Measurements from ENCODE around the gene CLEC2L. TPM values are rescaled to one million over a fixed set of nuclear protein-coding genes. Genes with fewer than 3 reads are reported as not detected.

The CLEC2L gene
- total and polyA plus RNA-seq, 2 of the 8 experiments (the other 6 are each of a cell fraction or from before 2014, with no cell fraction given) = 0.20 to 1.9 TPM

DNA sequence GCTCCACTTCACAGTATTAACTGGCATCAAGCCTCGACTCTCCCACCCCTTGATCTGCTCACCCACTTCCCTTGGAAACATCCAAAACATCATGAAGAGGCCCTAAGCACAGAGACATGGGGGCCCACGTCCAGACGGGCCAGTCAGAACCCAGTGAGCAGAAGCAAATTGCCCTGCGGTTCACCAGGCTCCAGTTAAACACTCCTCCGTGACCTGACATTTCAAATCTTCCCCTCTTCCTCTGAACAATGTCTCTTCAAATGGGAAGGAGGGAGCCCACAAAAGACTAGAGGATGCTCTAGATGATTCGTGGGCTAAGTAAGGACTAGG, 44.8 kb downstream of the CLEC2L start:
- H3K79me2 ChIP-seq (ENCODE audit: control insufficient read depth in 1 of 2, insufficient read depth in 2 of 2, low read length in 2 of 2) = no peaks in the 10 kb centered on the region
- H3K14ac ChIP-seq (ENCODE audit: insufficient read length) = no peak overlapping the region
- H3K23me2 ChIP-seq (ENCODE audit: low read depth, low read length) = no peaks in the 10 kb centered on the region
- H3K4me1 ChIP-seq (replicated peaks in 1 of 4; ENCODE audit: control insufficient read depth in 3 of 4, insufficient read depth in 4 of 4, low read length in 3 of 4) = peaks cover 0 to 15% (median 3%) of the 10 kb centered on the region in 4 experiments; a peak in 3 of 7 replicates
- no peak overlapping the region for H2BK5ac ChIP-seq (ENCODE audit: low read depth, low read length)
- H2BK12ac ChIP-seq (ENCODE audit: low read depth, low read length) = no peak overlapping the region
- no peak overlapping the region for H4K8ac ChIP-seq (ENCODE audit: extremely low read depth, insufficient read depth, low read length)
- no peak overlapping the region for H3K4me2 ChIP-seq (ENCODE audit: insufficient read depth in 1 of 2, low read depth in 2 of 2, low read length in 2 of 2)
- no peaks in the 10 kb centered on the region for H4K20me1 ChIP-seq (replicated peaks in 1 of 2; ENCODE audit: control insufficient read depth in 1 of 2, insufficient read depth in 2 of 2, low read length in 2 of 2)
- no peak for DNase-seq (ENCODE audit: low read depth in 1 of 2, low spot score in 2 of 2)
- WGBS, 2 experiments (ENCODE audit: extremely low coverage in 1 of 2, insufficient coverage in 1 of 2, insufficient read length in 1 of 2, insufficient replicate concordance in 2 of 2, low coverage in 1 of 2, low lambda C conversion rate in 2 of 2, missing lambda C conversion rate in 1 of 2) = 94% methylated on average over 6 of the region's 6 CpGs; no CpG with 5 or more reads in 1 of the 2 experiments
- no peak overlapping the region for H4K91ac ChIP-seq (replicated peaks; ENCODE audit: insufficient read length, low read length)
- no peak overlapping the region for H2BK15ac ChIP-seq (ENCODE audit: low read length)
- no peak overlapping the region for H3K9ac ChIP-seq (replicated peaks in 1 of 4; ENCODE audit: extremely low read depth in 1 of 4, low read depth in 3 of 4, low read length in 3 of 4)
- H3K56ac ChIP-seq (replicated peaks; ENCODE audit: insufficient read length, low read depth, low read length) = no peak overlapping the region
- H3K4me3 ChIP-seq (ENCODE audit: extremely low read depth in 1 of 4, insufficient read depth in 2 of 4, low read depth in 3 of 4, low read length in 4 of 4) = no peak overlapping the region
- H2AFZ ChIP-seq (ENCODE audit: low read length) = no peak overlapping the region
- 0 out of 2 replicates have a peak overlapping the region, but pooled peaks have one; percentile 32 for H2BK20ac ChIP-seq (ENCODE audit: low read length)
- no peak for FAIRE-seq
- H3K79me1 ChIP-seq (ENCODE audit: low read depth, low read length) = no peaks in the 10 kb centered on the region
- H3K27me3 ChIP-seq (replicated peaks in 1 of 4; ENCODE audit: control insufficient read depth in 3 of 4, extremely low read depth in 1 of 4, insufficient read depth in 3 of 4, low read length in 3 of 4) = no peaks in the 10 kb centered on the region
- no peak overlapping the region for H3K4ac ChIP-seq (replicated peaks; ENCODE audit: insufficient read length, low read depth, low read length)
- no peak overlapping the region for H2AK5ac ChIP-seq (ENCODE audit: low read depth, low read length)
- no peaks in the 10 kb centered on the region; a peak in 2 of 8 replicates for H3K36me3 ChIP-seq (ENCODE audit: control insufficient read depth in 2 of 4, insufficient read depth in 4 of 4, low read length in 3 of 4)
- TF ChIP-seq CBX8 (IDR thresholded peaks at IDR 0.05; ENCODE audit: borderline replicate concordance, low read depth, low read length) = no peak
- TF ChIP-seq SP2 (IDR thresholded peaks at IDR 0.05; ENCODE audit: low read length) = no peak
- no peak for TF ChIP-seq CREB1 (IDR thresholded peaks at IDR 0.05)
- no peak overlapping the region for H2BK120ac ChIP-seq (replicated peaks; ENCODE audit: low read depth, low read length)
- no peak overlapping the region for H3K23ac ChIP-seq (ENCODE audit: insufficient read length)
- no peak overlapping the region for H3K18ac ChIP-seq (ENCODE audit: extremely low read depth, low read length)
- H3K27ac ChIP-seq (ENCODE audit: low read depth, low read length) = no peak overlapping the region
- POLR2A ChIA-PET (ENCODE audit: partially characterized antibody) = no interaction called here
- no peak overlapping the region for H4K5ac ChIP-seq (ENCODE audit: insufficient read length, low read depth, low read length)
- CTCF ChIA-PET (ENCODE audit: partially characterized antibody) = interaction anchor here (0.7 to 6.3 kb wide), 12 partner anchors 12 to 821 kb away, joined by 3 to 54 read pairs (median 3); no protein-coding TSS in a partner anchor
- no peaks in the 10 kb centered on the region for H3K9me3 ChIP-seq (ENCODE audit: insufficient read depth in 2 of 2, low read depth in 1 of 2, low read length in 1 of 2)

Measured in H1 (cell line).